Midbrain (tissue), 1 donor: ENCODE data around the gene BTG2.
A peak's percentile ranks its signal among the peaks of the same experiment; 100 is the strongest.
"Not testable (repeated sequence)": the region's sequence is repeated elsewhere in the genome, so short reads cannot be mapped to it uniquely, and the experiment has no call there.

Experiments used
- DNase-seq: peaks from one replicate; lab custom pipeline; 2025; lab: John Stamatoyannopoulos, UW

The BTG2 gene

GRCh38 chr1:203295796-203296195 is 9.5 kb upstream of the BTG2 start:
- no peak for DNase-seq

GRCh38 chr1:203296460-203297073 is 8.8 kb upstream of the BTG2 start:
- no peak for DNase-seq

DNA sequence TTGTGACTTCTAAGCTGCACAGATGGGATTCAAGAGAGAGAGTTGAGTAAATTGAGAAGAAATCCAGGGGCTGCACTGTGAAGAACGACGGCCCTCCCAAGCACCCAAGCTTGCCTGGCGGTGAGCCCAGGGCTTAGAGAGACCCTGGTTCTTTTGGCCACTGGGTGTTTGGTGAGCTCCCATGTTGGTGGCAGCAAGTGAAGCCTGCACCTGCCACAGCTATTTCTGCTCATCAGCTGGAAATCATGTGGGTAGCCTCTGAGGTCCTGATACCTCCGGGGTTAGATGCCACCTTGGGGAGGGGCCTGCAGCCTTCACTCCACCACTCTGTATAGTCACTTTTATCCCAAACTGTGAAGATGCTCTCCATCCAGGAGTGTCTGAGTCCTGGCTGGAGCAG is 6.2 kb upstream of the BTG2 start:
- DNase-seq: no peak

- not testable (repeated sequence) for DNase-seq
Measured at GRCh38 chr1:203299719-203300429, 5.4 kb upstream of the BTG2 start.

DNA sequence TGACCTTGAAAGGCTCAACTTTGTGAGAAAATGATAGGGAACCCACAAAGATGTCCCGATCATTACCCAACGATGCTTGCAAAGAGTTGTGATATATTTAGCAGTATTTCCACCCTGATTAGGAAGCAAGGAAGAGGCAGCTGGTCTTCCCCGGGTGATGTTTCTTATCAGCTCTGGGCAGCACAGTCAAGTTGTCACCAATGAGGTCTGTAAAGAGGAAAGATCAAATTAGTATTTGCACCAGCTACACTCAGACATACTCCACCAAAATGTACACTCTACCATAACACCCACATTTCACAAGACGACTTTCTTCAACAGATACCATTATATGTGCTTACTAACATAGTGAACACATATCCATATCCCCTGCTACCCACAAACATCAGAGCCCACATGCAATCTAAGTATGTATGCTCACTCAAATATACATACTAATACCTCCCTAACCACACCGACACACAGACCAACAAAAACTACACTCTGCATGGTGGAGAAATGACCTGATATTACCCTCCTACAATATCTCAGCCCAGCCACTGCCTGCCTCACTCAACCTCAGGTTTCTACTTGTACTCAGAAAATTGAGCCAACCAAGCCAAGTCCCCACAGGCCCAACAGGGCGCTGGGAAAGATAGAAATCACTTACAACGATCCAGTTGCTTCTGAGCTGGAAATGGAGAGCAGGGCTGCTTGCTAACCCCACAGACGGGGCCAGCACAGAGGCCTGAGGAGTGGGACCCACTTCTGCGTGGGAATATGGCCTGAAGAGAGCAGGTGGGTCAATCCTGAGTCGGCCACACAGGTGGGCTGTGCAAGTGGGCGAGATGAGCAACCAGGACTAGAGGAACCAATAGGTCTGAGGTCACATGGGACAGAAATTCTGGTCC is 4.6 kb upstream of the BTG2 start:
- no peak for DNase-seq

DNA sequence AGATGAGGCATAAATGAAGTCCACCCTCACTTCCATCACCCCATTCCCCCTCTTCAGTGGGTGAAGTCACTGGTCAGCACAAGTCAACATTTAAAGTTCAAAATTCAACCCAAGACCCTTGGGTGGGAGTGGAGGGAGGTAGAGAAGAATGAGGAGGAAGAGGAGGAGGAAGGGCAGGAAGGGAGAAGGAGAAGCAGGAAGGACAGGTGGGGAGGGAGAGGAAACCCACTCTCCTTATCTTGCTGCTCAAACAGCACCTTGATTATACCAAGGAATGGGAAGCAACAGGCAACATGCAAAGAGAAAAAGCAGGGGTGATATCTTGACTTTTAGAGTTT is 4.0 kb upstream of the BTG2 start:
- DNase-seq: no peak

DNA sequence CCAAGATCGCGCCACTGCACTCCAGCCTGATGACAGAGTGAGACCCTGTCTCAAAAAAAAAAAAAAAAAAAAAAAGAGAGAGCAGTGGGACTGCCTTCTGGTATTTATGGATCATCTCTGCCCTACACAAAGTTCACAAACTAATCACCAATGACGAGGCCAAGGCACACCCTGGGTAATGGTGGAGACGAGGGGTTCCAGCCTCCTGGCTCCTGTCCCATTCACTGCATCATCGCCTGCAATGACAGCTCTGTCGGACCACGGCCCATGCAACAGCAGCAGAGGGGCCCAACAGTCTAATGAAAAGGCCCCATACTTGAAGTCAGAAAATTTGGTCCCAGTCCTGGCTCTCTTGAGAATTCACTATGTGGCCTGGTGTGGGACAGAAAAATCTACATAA is 2.9 kb upstream of the BTG2 start:
- DNase-seq: no peak

DNA sequence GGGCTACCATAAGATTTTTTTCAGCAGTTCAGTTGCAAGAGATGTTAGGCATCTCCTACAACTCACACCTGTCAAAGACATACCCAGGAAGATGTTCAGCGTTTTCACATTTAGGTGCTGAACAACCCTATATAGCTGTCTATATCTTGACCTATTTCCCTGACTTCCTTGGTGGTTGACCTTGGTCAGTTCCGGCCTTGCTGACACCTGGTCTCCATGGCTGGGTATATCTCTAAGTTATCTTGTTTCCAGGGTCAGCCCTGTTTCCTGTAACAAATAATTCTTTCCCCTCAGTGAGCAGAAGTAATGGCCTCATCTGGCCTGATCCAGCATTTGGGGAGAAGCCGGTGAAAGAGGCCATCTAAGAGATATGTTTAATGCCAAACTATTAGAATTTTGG is 2.4 kb upstream of the BTG2 start:
- DNase-seq: no peak

DNA sequence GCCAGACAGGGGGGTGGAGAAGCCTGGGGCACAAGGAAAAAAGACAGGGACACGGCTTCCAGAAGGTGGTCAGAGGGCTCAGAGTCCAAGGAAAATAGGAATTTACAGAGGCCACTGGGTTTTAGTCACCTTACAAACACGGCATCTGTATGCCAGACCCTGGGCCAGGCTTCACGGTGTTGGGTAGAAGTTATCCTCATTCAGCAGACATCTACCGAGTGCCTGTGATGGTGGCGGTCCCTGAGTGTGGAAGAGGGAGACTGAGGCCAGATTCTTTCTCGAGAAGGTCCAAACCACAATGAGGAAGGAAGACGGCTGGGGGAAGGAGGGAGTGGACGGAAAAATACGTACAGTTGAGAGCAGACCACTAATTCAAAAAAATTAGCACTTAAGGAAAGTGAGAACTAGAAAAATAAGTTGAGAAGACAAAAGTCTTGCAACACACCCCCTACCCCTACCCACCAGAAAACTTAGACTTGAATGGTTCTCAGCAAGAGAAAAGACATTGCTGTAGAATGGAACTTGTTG is 864 bp upstream of the BTG2 start:
- DNase-seq: no peak

DNA sequence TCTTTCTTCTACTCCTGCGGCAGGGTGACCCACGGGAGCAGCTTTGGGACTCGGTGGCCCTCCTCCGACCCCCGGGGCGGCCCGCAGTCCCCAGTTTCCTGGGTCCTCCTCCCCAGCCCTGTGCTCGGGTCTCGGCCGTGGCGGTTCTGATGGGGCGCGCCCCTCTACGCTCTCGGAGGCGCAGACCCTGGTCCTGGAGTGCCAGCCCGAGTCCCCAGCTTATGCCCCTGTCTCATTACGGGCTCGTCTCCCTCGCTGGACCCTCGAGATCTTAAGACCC is 430 bp downstream of the BTG2 start:
- no peak for DNase-seq

- DNase-seq: peak; percentile 86
Measured at GRCh38 chr1:203306089-203306964, 1.0 kb downstream of the BTG2 start.

- peak; percentile 55 for DNase-seq
Measured at GRCh38 chr1:203306965-203307541, 1.7 kb downstream of the BTG2 start.

DNA sequence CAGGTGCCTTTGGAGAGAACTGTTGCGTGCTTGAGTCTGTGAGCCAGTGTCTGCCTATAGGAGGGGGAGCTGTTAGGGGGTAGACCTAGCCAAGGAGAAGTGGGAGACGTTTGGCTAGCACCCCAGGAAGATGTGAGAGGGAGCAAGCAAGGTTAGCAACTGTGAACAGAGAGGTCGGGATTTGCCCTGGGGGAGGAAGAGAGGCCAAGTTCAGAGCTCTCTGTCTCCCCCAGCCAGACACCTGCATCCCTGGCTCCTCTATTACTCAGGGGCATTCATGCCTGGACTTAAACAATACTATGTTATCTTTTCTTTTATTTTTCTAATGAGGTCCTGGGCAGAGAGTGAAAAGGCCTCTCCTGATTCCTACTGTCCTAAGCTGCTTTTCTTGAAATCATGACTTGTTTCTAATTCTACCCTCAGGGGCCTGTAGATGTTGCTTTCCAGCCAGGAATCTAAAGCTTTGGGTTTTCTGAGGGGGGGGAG is 2.4 kb downstream of the BTG2 start:
- no peak for DNase-seq

- peak; percentile 38 for DNase-seq
Measured at GRCh38 chr1:203308328-203308922, 3.1 kb downstream of the BTG2 start.

DNA sequence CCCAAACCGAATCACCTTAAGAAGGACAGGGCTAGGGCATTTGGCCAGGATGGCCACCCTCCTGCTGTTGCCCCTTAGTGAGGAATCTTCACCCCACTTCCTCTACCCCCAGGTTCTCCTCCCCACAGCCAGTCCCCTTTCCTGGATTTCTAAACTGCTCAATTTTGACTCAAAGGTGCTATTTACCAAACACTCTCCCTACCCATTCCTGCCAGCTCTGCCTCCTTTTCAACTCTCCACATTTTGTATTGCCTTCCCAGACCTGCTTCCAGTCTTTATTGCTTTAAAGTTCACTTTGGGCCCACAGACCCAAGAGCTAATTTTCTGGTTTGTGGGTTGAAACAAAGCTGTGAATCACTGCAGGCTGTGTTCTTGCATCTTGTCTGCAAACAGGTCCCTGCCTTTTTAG is 3.6 kb downstream of the BTG2 start:
- DNase-seq: peak; percentile 13

DNA sequence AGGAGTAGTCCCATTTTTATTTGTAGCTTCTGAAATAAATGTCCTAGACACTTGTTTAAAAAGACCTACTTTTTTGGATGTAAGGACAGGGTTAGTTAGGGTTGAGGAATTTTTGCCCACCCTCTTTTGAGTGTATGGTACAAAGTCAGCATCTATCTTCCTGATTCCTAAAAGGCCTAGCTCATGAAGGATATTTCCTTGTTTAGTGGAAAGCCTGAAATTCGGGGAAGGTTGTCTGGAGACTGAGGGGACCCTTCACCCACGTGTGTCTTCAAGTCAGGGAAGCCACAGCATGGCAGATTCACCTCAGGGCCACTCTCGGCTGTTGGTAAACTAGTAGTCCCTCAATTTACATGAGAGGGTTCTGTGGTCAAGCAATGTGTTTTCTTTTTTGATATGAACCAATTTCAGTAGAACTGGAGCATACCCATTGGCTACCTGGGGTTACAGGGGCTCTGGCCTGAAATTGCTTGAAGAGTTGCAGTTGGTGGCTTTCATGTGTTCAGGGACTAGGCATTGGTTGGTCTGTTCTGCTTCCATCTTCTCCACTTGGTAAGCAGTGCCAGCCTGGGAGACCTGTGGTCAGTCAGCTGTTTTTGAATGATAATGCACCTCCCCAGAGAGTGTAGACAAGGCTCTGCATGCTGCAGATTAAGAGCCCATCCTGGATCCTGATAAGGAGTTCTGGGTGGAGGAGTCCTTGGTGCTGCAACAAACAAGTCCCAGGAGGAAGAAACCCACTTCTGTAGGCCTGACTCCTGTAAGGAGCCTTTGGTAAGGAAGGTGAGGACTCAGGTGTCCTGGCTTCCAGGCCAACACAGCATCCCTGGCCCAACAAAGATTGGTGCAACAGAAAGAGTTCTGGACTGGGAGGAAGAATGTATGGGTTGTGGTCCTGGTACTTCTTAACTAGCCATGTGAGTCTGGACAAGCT is 6.3 kb downstream of the BTG2 start:
- DNase-seq: no peak

DNA sequence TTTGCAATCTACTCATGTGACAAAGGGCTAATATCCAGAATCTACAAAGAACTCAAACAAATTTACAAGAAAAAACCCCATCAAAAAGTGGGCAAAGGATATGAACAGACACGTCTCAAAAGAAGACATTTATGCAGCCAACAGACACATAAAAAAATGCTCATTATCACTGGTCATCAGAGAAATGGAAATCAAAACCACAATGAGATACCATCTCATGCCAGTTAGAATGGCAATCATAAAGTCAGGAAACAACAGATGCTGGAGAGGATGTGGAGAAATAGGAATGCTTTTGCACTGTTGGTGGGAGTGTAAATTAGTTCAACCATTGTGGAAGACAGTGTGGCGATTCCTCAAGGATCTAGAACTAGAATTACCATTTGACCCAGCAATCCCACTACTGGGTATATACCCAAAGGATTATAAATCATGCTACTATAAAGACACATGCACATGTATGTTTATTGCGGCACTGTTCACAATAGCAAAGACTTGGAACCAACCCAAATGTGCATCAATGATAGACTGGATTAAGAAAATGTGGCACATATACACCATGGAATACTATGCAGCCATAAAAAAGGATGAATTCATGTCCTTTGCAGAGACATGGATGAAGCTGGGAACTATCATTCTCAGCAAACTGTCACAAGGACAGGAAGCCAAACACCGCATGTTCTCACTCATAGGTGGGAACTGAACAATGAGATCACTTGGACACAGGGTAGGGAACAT is 8.9 kb downstream of the BTG2 start:
- not testable (repeated sequence) for DNase-seq

DNA sequence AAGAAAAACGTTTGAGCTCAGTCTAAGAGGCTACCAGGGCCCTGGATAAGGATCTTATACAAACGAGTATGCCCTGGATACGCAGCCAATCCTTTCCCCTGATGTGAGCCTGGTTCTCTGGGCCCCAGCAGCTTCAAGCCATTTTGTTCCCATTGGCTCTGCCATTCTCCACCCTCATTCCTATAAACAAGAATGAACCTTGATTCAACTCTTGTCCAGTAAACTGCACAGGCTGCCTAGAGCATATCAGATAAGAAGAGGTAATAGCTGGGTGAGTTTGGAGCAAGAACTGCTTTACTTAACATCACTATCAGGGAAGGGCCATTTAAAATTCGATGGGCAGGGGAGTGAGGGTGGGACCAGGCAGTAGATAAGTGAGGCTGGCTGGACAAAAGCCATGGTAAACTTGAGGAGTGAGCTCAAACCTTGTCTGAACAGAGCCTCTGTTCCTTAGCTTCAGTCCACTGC is 11.3 kb downstream of the BTG2 start:
- DNase-seq: no peak
